Stimulated activated CD4-positive, alpha-beta T cell treated with anti-CD3 and anti-CD28 coated beads, Interleukin-1b, Interleukin-23, amount 100 ng/mL, for 1 hour (primary cell): Measurements from ENCODE around the gene LINGO3.

Experiments used
- DNase-seq, 2 donors: peaks; one replicate each; pipeline ENCODE4 v3.0.0-alpha.2; 2020; ENCODE audit warnings: low read depth in 2 of 2

Gene LINGO3

GRCh38 chr19:2266183-2266993 lies 41.6 kb downstream of the LINGO3 start:
- DNase-seq = no peak

- no peak for DNase-seq
Measured at GRCh38 chr19:2261438-2262172, 46.3 kb downstream of the LINGO3 start.

GRCh38 chr19:2260341-2260805 lies 47.6 kb downstream of the LINGO3 start:
- no peak for DNase-seq

GRCh38 chr19:2259336-2259735 lies 48.6 kb downstream of the LINGO3 start:
- no peak for DNase-seq
